C4-2B (cell line): ENCODE measurements around the gene KLC4.

Source experiments
- H3K27ac ChIP-seq: fragments of 450-650 bp; 2 replicates; pipeline ENCODE4 v1.5.1; 2017
- CTCF ChIP-seq: fragments of 450-650 bp; conservative IDR thresholded peaks from 2 replicates; pipeline ENCODE4 v1.5.1; 2017; ENCODE audit warnings: mild to moderate bottlenecking
- ZFX ChIP-seq: fragments of 450-650 bp; IDR thresholded peaks from 2 replicates; pipeline ENCODE4 v1.6.1; 2017

The KLC4 gene

GRCh38 chr6:43024436-43024835 lies 35.0 kb upstream of the KLC4 start:
- H3K27ac ChIP-seq = no peak overlapping the region
- TF ChIP-seq CTCF (no peak), ZFX (no peak)

- H3K27ac ChIP-seq = no peak overlapping the region
- TF ChIP-seq CTCF (no peak), ZFX (no peak)
Measured at GRCh38 chr6:43026365-43026764, 33.1 kb upstream of the KLC4 start.

GRCh38 chr6:43029120-43029519 lies 30.3 kb upstream of the KLC4 start:
- TF ChIP-seq CTCF (no peak), ZFX (no peak)
- H3K27ac ChIP-seq = no peak overlapping the region

GRCh38 chr6:43032326-43032725 lies 27.1 kb upstream of the KLC4 start:
- no peak overlapping the region for H3K27ac ChIP-seq
- TF ChIP-seq ZFX (no peak), CTCF (no peak)

GRCh38 chr6:43033496-43034189 lies 25.8 kb upstream of the KLC4 start:
- TF ChIP-seq CTCF = no peak
- TF ChIP-seq ZFX = no peak

GRCh38 chr6:43034190-43034525 lies 25.3 kb upstream of the KLC4 start:
- no peak for TF ChIP-seq CTCF
- TF ChIP-seq ZFX = no peak
- H3K27ac ChIP-seq = no peak overlapping the region

More at GRCh38 chr6:43033496-43034189, 25.8 kb upstream of the KLC4 start:
- H3K27ac ChIP-seq = no peak overlapping the region

GRCh38 chr6:43035495-43036194 lies 23.8 kb upstream of the KLC4 start:
- no peak for TF ChIP-seq ZFX
- TF ChIP-seq CTCF = no peak

More at GRCh38 chr6:43035495-43036194, 23.8 kb upstream of the KLC4 start:
- H3K27ac ChIP-seq = no peak overlapping the region
